GM18951 (cell line): Measurements from ENCODE around the gene LMO1.

Source experiments
- POLR2A ChIP-seq: IDR thresholded peaks from 4 replicates; pipeline ENCODE4 v1.6.1; 2011; ENCODE audit warnings: mild to moderate bottlenecking; ENCODE audit not compliant: insufficient read length, insufficient read depth; ENCODE audit errors: extremely low read depth
- in situ Hi-C: fragments of 300-500 bp; cut with MboI; formaldehyde crosslinking; loops from one replicate; pipeline ENCODE4 v1.12.0; 2022; ENCODE audit warnings: low sequenced_read_pairs, mixed read lengths, inconsistent platforms; ENCODE audit not compliant: unreplicated experiment

The LMO1 gene

DNA sequence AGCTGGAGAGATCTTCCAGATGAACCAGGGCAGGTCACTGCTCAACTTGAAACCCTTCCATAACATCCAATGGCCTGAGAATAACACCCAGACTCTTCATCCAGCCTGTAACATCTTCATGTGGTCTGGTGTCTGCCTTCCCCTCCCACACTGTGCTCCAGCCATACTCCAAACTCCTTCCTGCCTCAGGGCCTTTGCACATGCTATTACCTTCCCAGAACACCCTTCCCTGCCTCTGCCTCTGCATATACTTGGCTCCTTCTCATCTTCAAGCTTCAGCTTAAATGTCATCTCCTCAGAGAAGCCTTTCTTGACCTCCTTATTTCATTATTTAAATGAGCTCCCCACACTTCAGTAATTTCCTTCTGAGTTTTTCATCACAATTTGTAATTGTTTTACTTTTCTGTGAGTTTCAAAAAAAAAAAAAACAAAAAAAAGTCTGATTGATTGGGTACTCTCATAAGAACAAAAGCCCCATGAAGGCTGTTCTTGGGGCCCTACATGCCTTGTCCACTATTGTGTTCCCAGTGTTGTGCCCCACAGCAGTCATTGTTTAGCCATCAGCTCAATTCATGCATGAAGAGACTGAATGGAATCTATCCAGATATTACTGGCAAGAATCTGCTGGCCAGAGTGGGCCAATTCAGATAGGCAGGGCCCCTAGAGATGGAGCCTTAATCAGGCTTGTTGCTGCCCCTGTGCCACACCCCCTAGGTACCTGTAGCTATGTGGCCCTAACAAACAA lies 22.1 kb downstream of the LMO1 start:
- no peak for TF ChIP-seq POLR2A
- in situ Hi-C loops, result loop anchor here (25.0 kb wide), 1 partner anchor 321 kb away; no protein-coding TSS in a partner anchor

DNA sequence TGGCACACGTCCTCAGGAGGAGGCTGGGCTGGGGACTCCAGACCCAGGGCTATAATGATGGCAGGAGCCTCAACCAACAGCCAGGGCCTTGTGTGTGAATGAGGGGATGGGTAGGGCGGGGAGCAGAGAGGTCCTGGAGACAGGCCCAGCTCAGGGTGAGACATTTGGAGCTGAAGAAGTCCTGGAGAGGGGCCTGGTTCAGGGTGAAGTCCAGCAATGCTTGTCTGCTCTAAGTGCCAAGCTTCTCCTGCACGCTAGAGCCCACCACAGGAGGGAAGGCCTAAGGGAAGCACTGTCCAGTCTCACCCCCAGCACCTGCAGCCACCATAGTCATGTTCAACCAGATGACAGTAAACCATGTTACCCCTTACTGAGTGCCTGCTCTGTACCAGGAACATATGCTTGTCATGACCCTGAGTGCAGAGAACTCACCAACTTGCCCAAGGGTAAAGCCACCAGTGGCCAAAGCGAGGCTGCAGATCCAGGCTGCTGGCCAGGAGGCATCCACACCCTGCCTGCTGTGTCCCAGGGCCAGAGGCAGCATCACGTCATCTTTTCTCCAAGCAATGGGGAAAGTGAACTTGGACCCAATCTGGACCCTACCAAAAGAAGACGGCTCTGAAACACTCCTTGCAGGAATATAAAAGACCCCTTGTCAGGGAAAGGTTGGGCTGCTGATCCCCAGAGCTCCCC lies 24.0 kb downstream of the LMO1 start:
- in situ Hi-C loops, result loop anchor here (25.0 kb wide), 1 partner anchor 323 kb away; no protein-coding TSS in a partner anchor
- TF ChIP-seq POLR2A, result no peak

DNA sequence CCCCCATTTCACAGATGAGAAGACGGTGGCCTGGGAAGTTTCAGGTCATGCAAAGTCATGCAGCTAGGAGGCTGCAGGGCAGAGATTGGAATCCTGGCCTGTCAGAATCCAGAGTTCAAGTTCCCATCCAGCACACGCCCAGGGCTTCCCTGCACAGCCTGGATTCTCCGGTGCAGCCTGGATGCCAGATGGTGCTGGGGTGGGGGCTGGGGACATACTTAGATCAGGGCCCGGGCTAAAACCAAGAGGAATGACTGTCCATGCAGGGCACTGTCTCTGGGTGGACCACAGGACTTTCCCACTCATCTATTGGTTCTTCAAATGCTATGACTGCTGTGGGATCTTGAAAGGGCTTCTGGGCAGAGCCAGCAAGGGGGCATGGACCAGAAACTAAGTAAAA lies 24.6 kb downstream of the LMO1 start:
- TF ChIP-seq POLR2A, result no peak
- in situ Hi-C loops, result loop anchor here (25.0 kb wide), 1 partner anchor 323 kb away; no protein-coding TSS in a partner anchor

GRCh38 chr11:8237453-8237852 lies 26.2 kb downstream of the LMO1 start:
- TF ChIP-seq POLR2A, result no peak
- in situ Hi-C loops, result loop anchor here (25.0 kb wide), 1 partner anchor 325 kb away; no protein-coding TSS in a partner anchor

DNA sequence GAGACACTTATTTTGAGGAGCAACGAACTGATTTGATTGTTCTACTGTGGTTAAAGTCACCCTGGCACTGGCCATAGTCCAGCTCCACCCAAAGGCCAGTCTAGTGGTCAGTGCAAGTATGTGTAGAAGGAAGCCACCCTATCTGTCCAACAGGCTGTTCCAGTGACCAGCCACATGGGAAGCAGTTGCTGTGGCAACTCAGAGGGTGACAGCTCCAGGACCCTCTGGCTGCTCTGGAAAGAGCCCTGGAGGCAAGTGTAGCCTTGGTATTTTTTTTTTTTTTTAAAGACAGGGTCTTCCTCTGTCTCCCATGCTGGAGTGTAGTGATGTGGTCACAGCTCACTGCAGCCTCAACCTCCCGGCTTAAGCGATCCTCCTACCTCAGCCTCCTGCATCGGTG lies 27.8 kb downstream of the LMO1 start:
- no peak for TF ChIP-seq POLR2A

DNA sequence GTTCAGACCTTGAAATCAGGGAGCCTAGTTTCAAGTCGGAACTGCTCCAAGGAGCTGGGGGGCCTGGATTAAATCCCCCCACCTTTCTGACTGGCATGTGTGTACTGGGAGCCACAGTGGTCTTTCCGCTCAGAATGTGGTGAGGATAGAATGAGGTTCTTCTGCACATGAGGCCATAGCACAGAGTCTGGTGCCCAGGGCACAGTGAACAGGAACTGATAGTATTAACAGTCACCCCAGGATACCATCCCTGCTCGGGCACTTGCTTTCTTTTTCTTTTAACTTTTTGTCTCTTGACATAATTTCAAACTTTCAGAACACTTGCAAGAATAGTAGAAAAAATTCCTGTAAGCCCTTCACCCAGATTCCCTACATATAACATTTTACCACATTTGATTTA lies 28.8 kb downstream of the LMO1 start:
- TF ChIP-seq POLR2A, result no peak
- in situ Hi-C loops, result loop anchor here (25.0 kb wide), 1 partner anchor 327 kb away; no protein-coding TSS in a partner anchor

More for the DNA sequence above, 27.8 kb downstream of the LMO1 start:
- in situ Hi-C loops, result loop anchor here (25.0 kb wide), 1 partner anchor 326 kb away; no protein-coding TSS in a partner anchor

DNA sequence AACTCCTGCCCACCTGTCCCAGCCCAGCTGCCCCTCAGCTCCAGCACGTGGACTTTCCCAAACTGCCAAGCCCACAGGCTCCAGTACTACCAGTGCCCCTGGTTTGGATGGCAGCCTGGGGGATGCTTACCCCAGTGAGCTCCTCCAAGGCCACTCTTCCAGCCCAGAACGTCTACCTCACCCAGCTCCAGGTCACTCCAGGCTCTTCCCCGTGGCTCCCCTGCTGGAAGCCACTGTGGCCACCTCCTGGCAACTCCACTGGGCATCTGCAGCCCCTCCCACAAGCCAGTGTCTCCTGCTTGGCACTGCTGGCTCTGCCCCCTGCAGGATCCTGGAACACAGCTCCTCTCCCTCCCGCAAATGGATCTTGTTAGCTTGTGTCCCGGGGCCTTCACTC lies 29.3 kb downstream of the LMO1 start:
- TF ChIP-seq POLR2A, result no peak
- in situ Hi-C loops, result loop anchor here (25.0 kb wide), 1 partner anchor 328 kb away; no protein-coding TSS in a partner anchor

DNA sequence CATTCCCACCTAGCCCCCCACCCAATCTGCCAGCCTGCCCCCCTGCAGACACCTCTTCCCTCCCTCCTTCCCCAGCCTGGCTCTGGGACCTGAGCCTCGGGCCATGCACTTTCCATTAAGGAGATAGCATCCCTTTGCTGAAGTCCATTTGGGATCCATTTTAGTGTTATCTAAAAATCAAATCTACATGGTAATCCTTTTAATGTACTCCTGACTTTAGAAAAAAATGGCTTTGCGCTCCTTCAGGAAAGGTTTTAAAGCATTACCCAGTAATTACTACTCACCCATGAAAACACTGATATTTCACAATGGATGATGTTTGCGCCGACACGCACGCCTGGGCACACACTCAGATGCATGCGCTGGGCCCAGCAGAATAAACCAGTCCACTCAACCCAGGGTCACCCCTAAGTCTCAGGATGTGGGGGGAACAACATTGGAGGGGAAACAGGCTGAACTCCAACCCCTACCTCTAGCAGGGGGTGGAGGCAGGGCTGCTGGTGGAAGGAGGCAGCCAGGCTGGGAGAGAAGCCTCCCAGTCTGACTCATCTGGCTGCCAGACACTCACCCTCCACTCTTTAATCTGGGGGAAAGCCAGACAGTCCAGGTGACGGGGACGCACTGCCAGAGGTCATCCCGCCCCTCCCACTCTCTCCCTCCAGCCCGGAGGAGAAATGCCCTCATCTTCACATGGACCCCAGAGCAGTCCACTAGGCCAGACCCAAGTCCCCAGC lies 29.8 kb downstream of the LMO1 start:
- in situ Hi-C loops, result loop anchor here (25.0 kb wide), 1 partner anchor 328 kb away; no protein-coding TSS in a partner anchor
- no peak for TF ChIP-seq POLR2A

GRCh38 chr11:8232849-8233606 lies 30.6 kb downstream of the LMO1 start:
- in situ Hi-C loops, result loop anchor here (25.0 kb wide), 1 partner anchor 329 kb away; no protein-coding TSS in a partner anchor
- TF ChIP-seq POLR2A, result no peak

DNA sequence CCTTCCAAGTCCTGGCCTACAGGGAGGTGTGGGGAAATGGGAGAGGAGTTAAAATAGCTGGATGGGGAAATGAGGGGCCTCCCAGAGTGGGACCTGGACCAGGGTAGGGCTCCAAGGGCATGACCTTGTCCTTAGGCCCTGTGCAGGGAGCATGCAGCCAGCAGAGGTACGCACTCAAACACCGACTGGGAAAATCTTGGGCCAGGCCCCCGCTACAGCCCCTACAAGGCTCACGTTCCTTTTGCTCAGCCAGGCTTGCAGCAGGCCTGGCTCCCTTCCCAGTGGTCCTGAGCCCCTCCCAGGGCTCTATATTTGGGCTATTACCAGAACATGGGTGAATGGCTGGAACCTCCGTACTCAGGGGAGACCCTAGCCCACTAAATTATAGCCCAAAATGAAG lies 31.3 kb downstream of the LMO1 start:
- TF ChIP-seq POLR2A, result no peak
- in situ Hi-C loops, result loop anchor here (25.0 kb wide), 1 partner anchor 330 kb away; no protein-coding TSS in a partner anchor

DNA sequence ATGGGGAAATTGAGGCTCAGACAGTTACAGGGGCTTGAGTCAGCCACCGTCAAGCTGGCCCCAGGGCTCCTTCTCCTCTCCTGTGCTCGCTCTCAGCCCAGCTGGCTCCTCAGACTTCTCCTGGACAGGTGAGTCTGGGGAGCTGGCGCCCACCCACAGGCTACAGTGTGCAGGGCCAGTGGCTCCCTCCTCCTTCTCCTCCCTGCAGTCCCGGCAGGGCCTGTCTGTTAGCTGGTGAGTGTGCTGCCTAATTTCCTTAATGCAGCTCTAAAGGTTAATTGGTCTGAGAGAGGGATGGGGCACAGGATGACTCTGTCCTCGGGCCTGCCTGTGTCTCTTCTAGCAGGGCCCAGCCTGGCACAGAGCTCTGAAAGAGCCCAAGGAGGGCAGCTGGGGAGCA lies 31.7 kb downstream of the LMO1 start:
- in situ Hi-C loops, result loop anchor here (25.0 kb wide), 1 partner anchor 330 kb away; no protein-coding TSS in a partner anchor
- no peak for TF ChIP-seq POLR2A
